ENCODE results near the gene PLXNB2.

GRCh38 chr22:50269573-50269969, 37.9 kb downstream of the PLXNB2 start:
- no peak for TF ChIP-seq POLR2A (IDR thresholded peaks at IDR 0.05)
- TF ChIP-seq CTCF (IDR thresholded peaks at IDR 0.05) = no peak

All from lower leg skin (tissue), 3 donors.